Measurements from ENCODE around the gene NCAM2.

Gene NCAM2

GRCh38 chr21:21412096-21412495 is 413.9 kb downstream of the NCAM2 start:
- no peak for DNase-seq (ENCODE audit: extremely low read depth in 1 of 2, low read depth in 1 of 2)

- no peak for DNase-seq (ENCODE audit: extremely low read depth in 1 of 2, low read depth in 1 of 2)
These were observed 417.5 kb downstream of the NCAM2 start for GRCh38 chr21:21415741-21416140.

GRCh38 chr21:21434944-21435343 is 436.7 kb downstream of the NCAM2 start:
- no peak for DNase-seq (ENCODE audit: extremely low read depth in 1 of 2, low read depth in 1 of 2)

GRCh38 chr21:21436012-21436534 is 437.9 kb downstream of the NCAM2 start:
- DNase-seq (ENCODE audit: extremely low read depth in 1 of 2, low read depth in 1 of 2): no peak

DNA sequence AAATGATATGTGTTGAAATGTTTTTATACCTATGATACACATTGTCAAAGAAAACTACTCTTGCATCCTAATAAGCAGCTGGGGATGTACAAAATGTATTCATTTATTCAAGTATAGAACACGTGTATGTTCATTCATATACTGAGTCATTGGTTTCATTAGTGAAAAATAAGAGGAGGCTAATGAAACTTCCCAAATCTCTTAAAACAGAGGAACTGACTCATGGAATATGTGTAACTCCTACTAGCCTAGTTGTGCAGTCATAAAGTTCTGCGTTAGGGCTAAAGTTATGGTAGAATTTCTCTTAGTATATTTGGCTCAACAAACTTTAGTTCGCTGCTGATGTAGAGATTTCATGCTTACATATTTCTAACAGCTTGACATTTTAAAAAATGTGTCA is 441.6 kb downstream of the NCAM2 start:
- no peak for DNase-seq (ENCODE audit: extremely low read depth in 1 of 2, low read depth in 1 of 2)

DNA sequence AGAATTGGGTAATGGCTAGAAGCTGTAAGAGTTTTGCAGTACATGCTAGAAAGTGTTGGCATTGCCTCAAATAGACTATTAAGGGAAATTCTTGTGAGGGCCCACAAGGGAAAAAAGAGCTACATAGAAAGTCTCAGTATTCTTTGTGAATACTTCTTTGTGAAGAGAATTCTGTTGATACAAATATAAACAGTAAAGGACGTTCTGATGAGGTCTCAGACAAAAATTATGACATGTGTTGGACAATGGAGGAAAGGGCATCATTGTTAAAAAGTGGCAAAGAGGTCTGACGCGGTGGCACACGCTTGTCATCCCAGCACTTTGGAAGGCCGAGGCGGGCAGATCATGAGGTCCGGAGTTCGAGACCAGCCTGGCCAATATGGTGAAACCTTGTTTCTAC is 458.9 kb downstream of the NCAM2 start:
- DNase-seq (ENCODE audit: extremely low read depth in 1 of 2, low read depth in 1 of 2): no peak

DNA sequence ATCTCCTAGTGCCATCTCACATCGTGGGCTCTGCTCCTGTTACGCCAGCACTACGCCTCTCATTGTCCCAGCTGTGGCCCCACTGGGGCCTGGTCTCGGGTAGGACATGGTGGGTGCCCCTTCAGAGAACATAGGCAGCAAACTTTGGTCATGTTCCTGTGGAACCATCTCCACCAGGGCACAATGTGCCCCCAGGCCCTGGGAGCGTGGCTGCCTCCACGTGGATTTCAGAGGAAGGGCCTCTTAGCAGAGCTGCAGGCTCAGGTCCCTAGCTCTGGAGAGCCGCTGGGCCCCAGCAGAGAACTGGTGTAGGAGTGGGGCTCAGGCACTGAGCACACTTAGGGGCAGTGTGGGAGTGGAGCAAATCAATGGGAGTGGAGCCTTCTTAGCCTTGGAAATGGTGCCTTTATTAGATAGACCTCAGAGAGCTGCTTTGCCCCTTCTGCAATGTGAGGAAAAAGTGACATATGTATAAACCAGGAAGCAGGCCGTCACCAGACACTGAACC is 460.0 kb downstream of the NCAM2 start:
- no peak for DNase-seq (ENCODE audit: extremely low read depth in 1 of 2, low read depth in 1 of 2)

DNA sequence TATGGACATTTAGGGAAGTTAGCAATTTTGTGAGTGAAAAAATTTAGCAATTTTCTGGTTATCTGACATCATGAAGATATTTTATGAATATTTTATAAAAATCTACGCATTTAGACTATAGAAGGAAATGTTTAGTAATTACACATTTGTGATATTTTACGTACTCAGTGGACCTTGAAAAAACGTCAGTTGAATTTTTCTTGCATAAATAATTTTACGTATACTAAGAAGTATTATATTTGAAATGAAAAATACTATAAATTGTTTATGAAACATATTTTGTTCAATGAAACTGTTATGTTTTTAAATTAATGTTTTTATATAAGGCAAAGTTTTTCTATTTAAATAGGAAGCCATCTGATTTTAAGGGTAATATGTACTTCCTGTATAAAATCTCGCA is 462.8 kb downstream of the NCAM2 start:
- DNase-seq (ENCODE audit: extremely low read depth in 1 of 2, low read depth in 1 of 2): no peak

DNA sequence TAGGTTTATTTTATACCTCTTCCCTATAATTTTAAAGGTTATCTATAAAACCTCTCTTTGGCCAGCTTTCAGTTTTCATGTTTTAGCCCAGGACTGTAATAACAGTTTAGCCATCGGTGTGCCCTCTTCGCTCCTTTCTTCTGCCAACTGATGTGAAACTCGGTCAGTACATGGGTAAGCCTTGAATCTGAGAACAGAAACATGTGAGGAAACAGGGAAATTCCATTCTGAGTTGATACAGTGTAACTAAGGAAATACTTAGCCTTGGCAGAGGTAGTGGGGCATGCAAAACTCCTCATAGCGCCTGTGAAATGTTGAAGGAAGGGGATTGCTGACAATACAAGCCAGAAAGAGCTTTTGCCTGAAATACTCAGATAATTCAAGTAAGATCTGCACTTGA is 465.2 kb downstream of the NCAM2 start:
- DNase-seq (ENCODE audit: extremely low read depth in 1 of 2, low read depth in 1 of 2): no peak

DNA sequence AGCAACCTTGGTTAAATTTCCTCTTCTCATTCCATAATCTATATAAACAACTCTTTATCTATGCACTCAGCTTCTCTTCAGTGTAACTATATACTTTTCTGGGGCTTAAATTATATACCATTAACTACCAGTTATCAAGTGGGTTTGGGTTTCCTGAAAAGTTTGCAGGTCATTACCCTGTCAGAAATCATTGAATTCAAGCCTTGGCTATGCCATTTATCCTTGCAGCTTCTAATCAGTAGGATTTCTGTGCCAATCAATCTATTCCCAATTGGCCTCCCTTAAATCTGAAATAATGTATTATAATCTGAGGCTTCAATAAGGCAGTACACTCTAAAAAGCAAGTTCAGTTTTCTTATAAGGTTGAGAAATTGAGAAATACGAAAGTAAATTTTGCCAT is 466.5 kb downstream of the NCAM2 start:
- no peak for DNase-seq (ENCODE audit: extremely low read depth in 1 of 2, low read depth in 1 of 2)

- DNase-seq (ENCODE audit: extremely low read depth in 1 of 2, low read depth in 1 of 2): no peak
These were observed 468.5 kb downstream of the NCAM2 start for GRCh38 chr21:21466752-21467151.

- no peak for DNase-seq (ENCODE audit: extremely low read depth in 1 of 2, low read depth in 1 of 2)
These were observed 469.8 kb downstream of the NCAM2 start for GRCh38 chr21:21468003-21468402.

GRCh38 chr21:21481239-21481638 is 483.0 kb downstream of the NCAM2 start:
- DNase-seq (ENCODE audit: extremely low read depth in 1 of 2, low read depth in 1 of 2): no peak

DNA sequence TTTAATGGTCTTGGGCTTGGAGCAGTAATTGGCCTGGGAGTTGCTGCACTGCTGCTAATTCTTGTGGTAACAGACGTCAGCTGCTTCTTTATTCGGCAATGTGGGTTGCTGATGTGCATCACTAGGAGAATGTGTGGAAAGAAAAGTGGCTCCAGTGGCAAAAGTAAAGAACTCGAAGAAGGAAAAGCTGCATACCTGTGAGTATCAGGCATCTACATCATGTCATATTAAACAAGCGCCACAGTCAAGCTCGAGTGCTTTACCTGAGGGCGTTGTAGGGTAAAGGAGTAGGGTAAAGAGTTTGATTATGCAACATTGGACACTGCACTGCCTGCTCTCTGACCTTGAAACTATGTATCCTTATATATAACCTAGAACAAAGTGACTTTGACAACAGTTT is 510.6 kb downstream of the NCAM2 start:
- no peak for DNase-seq (ENCODE audit: extremely low read depth in 1 of 2, low read depth in 1 of 2)

- no peak for DNase-seq (ENCODE audit: extremely low read depth in 1 of 2, low read depth in 1 of 2)
These were observed 532.5 kb downstream of the NCAM2 start for GRCh38 chr21:21530680-21531079.

DNA sequence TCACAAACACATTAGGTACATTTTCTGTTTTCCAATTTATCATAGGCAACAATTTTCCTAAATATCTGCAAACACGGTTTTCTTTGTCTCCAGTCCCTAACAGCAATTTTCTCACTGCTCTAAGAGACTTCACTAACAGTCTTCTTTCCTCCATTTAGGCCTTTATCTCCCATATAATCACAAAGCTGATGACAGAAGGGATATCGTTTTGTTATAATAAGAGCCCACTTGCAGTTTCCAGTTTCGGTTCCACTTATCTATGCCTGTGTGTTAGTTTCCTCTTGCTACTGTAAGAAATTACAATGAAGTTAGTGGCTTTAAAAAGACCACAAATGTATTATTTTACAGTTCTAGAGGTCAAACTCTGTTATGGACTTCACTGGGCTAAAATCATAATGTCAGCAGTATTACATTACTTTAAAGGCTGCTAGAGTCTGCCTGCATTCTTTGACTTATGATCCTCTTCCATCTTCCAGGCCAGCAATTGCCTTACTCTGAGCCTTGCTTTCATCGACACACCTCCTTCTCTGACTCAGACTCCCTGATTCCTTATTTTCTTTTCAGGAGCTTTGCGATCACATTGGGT is 549.3 kb downstream of the NCAM2 start:
- no peak for DNase-seq (ENCODE audit: extremely low read depth in 1 of 2, low read depth in 1 of 2)

DNA sequence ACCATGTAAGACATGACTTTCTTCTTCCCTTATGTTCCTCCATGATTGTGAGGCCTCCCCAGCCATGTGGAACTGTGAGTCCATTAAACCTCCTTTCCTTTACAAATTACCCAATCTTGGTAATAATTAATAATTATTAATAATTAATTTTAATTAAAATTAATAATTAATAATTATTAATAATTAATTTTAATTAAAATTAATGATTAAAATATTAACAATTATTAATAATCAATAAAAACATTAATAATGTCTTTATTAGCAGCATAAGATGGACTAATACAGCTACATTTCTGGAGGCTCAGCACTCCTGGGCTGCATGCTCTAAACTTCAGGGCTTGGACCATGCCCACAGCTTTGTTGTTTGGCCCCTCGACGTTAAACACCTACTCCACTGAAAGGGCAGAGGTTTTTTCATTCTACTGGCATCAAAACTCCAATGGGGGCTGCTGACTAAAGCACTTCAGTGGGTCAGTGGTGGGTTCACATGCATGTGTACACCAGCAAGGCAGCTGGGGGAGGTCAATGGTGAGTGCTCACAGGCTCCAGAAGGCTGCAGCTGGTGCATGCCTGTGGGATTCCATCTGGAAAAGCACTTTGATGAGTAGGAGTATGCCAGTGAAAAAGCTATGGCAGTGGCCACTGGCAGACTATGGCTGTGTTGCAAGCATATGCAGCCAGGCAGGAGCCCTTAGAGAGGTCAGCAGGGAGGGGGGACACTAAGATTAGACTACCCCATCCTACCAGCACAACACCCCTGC is 561.3 kb downstream of the NCAM2 start:
- no peak for DNase-seq (ENCODE audit: extremely low read depth in 1 of 2, low read depth in 1 of 2)
